LNCAP (cell line): ENCODE measurements around the gene SKP1.

Experiments
- TF ChIP-seq, protein P1 (sequence below): fragments of 450-650 bp; IDR thresholded peaks from 2 replicates; pipeline ENCODE4 v1.5.1; 2017; ENCODE audit warnings: mild to moderate bottlenecking

SKP1 gene

DNA sequence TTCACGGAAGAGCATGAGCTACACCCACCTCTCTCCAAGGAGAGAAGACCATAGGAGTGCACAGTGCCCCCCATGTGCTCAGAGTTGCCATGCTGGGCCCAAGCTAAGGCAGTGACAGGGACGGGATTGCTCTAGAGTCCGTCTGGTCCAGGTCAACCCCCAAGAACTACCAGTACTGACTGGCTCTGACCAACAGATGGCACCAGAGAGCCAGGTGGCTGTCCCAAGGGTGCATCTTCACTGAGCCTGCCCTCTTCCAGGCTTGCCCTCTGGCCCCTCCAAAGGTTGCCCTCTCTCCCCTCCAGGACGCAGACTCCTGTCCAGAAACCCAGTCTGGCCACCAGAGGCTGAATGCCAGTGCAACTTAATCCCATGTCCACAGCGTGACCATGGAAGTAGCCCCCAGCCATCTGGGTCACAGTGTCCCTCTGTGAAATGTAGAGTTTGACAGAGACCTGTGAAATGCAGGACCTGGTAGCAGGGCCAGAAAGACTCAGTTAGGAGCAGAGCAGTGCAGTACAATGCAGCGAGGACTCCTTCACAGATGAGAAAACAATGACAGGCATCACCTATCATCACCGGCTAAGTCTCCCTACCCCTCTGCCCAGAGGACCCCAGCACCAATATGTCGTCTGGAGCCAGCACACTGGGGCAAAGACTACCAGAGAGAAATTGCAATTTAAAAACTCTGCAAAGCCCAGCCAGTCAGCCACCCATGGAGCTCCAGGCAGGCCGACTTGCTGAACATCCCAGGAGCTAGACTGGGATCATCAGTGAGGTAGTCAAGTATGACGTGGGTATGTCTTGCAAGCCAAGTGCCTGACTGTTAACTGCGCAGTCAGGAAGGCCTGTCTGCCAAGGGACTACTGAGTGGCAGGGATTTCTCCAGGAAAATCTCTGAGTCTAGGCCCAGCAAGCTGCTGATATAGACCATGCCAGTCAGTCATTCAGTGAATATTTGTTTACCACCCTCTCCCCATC, 7.7 kb upstream of the SKP1 start:
- TF ChIP-seq, protein P1, sequence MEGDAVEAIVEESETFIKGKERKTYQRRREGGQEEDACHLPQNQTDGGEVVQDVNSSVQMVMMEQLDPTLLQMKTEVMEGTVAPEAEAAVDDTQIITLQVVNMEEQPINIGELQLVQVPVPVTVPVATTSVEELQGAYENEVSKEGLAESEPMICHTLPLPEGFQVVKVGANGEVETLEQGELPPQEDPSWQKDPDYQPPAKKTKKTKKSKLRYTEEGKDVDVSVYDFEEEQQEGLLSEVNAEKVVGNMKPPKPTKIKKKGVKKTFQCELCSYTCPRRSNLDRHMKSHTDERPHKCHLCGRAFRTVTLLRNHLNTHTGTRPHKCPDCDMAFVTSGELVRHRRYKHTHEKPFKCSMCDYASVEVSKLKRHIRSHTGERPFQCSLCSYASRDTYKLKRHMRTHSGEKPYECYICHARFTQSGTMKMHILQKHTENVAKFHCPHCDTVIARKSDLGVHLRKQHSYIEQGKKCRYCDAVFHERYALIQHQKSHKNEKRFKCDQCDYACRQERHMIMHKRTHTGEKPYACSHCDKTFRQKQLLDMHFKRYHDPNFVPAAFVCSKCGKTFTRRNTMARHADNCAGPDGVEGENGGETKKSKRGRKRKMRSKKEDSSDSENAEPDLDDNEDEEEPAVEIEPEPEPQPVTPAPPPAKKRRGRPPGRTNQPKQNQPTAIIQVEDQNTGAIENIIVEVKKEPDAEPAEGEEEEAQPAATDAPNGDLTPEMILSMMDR: peak; percentile 86

DNA sequence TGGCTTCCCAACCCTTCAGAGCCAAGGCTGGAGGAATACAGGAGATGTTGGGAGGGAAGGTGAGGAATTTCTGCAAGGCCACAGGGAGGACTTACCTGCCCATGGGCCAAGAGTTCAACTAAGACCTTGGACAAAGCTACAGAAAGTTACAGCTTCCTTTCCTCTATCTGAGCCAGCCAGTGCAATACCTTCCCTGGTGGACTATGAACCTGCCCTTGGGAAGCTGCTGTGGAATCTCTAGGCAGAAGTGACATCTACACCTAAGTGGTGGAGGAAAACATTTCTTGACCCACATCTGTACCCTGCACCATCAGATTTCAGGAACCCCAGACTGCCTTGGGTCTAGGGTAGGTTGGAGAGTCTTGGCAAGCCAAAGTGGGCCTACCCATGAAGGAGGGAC, 6.7 kb upstream of the SKP1 start:
- TF ChIP-seq, protein P1: no peak

DNA sequence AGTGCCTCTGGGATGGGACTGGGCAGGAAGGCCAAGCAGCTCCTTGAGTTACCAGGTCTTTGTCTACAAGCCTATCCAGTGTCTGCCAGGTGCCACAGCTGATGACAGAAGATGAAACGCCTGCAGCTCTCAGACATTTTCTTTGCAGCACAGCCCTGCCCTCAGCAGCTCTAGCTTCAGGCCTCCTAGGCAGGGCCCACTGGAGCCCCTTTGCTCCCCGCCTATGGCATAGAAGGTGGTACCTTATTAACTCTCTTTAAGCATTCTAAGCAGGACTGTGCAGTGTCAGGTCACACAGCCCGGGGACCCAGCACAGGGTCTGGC, 1.3 kb upstream of the SKP1 start:
- TF ChIP-seq, protein P1: no peak

DNA sequence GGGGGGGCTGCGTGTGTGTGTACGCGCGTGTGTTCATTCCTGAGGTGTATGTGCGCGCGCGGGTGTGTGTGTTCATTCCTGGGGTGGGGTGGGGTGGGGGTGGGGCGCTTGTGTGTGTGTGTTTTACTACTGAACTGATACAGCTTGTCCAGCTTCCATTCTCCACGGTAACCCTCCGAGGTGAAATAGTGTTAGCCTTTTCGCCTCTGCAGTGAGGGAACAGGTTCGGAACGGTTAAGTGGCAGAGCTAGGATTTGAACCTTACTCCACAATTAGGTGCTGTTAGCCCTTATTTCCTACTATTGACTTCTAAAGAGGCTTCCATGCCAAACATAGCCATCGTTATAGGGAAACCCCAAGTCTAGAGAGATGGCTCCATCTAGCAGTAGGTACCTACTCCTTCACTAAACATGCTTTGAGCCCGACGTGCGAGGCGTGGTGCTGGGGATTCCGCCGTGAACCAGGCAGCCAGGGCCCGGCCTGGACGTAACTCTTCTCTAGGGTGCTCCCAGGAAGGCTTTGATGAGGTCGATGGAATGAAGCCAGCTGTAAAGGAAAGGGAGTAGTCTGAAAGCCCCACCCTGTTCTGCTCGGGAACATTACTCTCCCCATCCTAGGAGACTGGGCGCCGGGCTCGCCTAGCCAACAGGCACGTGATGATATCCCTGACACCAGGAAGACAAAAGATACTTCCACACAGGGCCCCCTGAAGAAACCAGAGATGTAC, 782 bp upstream of the SKP1 start:
- TF ChIP-seq, protein P1: no peak

DNA sequence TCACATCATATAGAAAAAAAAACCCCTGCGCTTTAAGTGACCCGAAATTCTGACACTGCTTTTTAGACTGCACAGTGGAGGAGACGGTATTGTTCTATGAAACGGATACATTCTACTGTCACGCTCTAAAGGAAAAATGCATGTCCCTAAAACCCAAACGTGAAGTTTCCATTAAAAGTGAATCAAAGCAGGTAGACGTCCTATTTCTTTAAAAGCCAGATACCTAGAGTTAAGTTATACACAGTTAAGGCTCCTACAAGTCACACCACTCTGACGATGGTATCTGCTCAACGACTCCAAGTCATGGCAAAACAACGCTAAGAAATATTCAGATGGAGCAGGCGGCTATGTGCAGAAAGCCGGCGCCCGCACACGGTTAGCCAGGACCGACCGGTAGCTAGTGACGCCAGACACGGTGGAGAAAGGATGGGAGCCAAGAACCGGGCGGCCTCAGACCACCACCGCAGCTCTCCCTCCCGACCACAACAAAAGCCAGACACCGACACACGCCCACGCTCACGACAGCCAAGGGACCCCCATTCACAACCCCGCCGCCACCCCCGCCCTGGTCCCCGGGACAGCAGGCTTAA, 734 bp downstream of the SKP1 start:
- TF ChIP-seq, protein P1: no peak

DNA sequence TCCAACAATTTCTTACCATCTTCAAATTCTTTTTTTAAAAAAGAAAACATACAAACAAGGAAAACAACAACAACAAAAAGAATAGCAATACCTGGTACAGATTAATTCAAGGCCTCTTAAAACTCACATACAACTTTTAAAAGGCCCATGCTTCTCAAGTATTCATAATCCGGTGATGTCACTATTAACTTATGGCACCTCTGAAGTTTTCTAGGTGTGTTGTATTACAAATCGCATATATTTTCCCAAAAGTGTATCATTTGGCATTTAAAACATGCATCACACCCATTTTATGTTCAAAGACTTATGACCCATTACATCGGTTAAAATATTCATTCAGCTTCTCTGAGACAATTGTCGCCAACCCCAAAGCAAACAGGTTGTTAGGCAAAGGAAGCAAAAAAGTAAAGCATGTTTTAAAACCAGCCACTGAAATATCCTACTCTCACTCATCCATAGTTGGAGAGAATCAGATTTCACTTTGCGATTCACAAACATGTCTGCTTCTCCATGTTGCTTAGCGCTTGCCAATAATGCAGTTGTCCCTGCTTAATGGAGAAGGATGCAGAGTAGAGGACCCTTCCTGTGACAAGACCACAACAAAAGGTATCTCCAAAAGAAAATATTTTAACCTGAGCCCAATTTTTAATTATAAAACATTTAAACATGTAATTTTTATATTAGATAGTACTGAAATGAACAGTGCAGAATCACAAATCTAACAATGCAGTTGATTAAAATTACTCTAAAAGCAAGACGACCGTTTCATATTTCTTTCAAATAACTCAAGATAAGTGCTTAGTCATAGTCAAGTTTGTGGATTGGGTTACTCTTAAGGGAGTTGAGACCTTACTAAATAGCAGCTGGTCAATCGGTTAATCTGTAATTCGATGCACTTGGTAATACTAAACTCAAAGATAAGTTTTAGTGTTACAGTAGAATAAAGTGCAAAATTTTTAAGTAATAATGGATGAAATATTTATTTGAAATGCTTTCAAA, 1.6 kb downstream of the SKP1 start:
- TF ChIP-seq, protein P1: no peak
